HEK293T (cell line): ENCODE results near the gene KIAA1755.
A peak's percentile ranks its signal among the peaks of the same experiment; 100 is the strongest.

Experiments
- CTCF ChIA-PET: fragments of 350-600 bp; formaldehyde crosslinking; extraction: SDS; loops from one replicate; lab custom pipeline; 2021; ENCODE audit warnings: antibody characterized with exemption, inconsistent platforms; lab: Yijun Ruan, JAX
- POLR2A ChIA-PET: fragments of 350-600 bp; formaldehyde crosslinking; extraction: SDS; loops from one replicate; lab custom pipeline; 2020; ENCODE audit warnings: antibody characterized with exemption, inconsistent platforms; lab: Yijun Ruan, JAX
- DNase-seq: peaks from one replicate; pipeline ENCODE4 v3.0.0; 2012; ENCODE audit warnings: mixed read lengths; ENCODE audit errors: extremely low spot score
- ARNT ChIP-seq: fragments of 450-650 bp; IDR thresholded peaks from 2 replicates; pipeline ENCODE4 v1.6.1; 2017; ENCODE audit warnings: mild to moderate bottlenecking
- BHLHE40 ChIP-seq: fragments of 450-650 bp; IDR thresholded peaks from 2 replicates; pipeline ENCODE4 v1.6.1; 2016; ENCODE audit warnings: mild to moderate bottlenecking, moderate library complexity, borderline replicate concordance
- CTBP1 ChIP-seq: fragments of 450-650 bp; IDR thresholded peaks from 2 replicates; pipeline ENCODE4 v1.6.1; 2016; ENCODE audit warnings: borderline replicate concordance
- ELF4 ChIP-seq: fragments of 450-650 bp; IDR thresholded peaks from 2 replicates; pipeline ENCODE4 v1.6.1; 2017; ENCODE audit warnings: antibody characterized with exemption
- FOXA1 ChIP-seq: fragments of 450-650 bp; IDR thresholded peaks from 2 replicates; pipeline ENCODE4 v1.6.1; 2016; ENCODE audit warnings: mild to moderate bottlenecking
- FOXK2 ChIP-seq: fragments of 450-650 bp; IDR thresholded peaks from 2 replicates; pipeline ENCODE4 v1.6.1; 2016; ENCODE audit warnings: mild to moderate bottlenecking
- FOXM1 ChIP-seq: fragments of 450-650 bp; IDR thresholded peaks from 2 replicates; pipeline ENCODE4 v1.6.1; 2017; ENCODE audit warnings: mild to moderate bottlenecking, borderline replicate concordance
- HDGF ChIP-seq: fragments of 450-650 bp; IDR thresholded peaks from 2 replicates; pipeline ENCODE4 v1.6.1; 2017; ENCODE audit warnings: antibody characterized with exemption, borderline replicate concordance
- L3MBTL2 ChIP-seq: fragments of 450-650 bp; conservative IDR thresholded peaks from 2 replicates; pipeline ENCODE4 v1.6.1; 2016; ENCODE audit warnings: mild to moderate bottlenecking
- LEF1 ChIP-seq: fragments of 450-650 bp; IDR thresholded peaks from 2 replicates; pipeline ENCODE4 v1.6.1; 2017; ENCODE audit warnings: mild to moderate bottlenecking, borderline replicate concordance
- NFRKB ChIP-seq: fragments of 450-650 bp; IDR thresholded peaks from 2 replicates; pipeline ENCODE4 v1.6.1; 2016; ENCODE audit warnings: mild to moderate bottlenecking, moderate library complexity
- PKNOX1 ChIP-seq: fragments of 450-650 bp; IDR thresholded peaks from 2 replicates; pipeline ENCODE4 v1.6.1; 2016
- SP1 ChIP-seq: fragments of 450-650 bp; IDR thresholded peaks from 2 replicates; pipeline ENCODE4 v1.6.1; 2017
- SUZ12 ChIP-seq: fragments of 450-650 bp; IDR thresholded peaks from 2 replicates; pipeline ENCODE4 v1.6.1; 2016; ENCODE audit warnings: mild to moderate bottlenecking
- TARDBP ChIP-seq: fragments of 450-650 bp; IDR thresholded peaks from 2 replicates; pipeline ENCODE4 v1.6.1; 2016
- ZNF384 ChIP-seq: fragments of 450-650 bp; IDR thresholded peaks from 2 replicates; pipeline ENCODE4 v1.6.1; 2016

KIAA1755 gene

GRCh38 chr20:38167328-38167850 is 93.1 kb downstream of the KIAA1755 start:
- TF ChIP-seq ELF4 (no peak), ZNF384 (no peak), PKNOX1 (no peak), ARNT (no peak), TARDBP (no peak), FOXM1 (no peak), BHLHE40 (no peak), NFRKB (no peak), CTBP1 (no peak), FOXK2 (no peak), FOXA1 (no peak), HDGF (no peak), SUZ12 (no peak), L3MBTL2 (no peak), SP1 (no peak)
- POLR2A ChIA-PET = no interaction called here
- no peak for DNase-seq
- CTCF ChIA-PET = interaction anchor here (1.7 kb wide), 1 partner anchor 94 kb away, joined by 7 read pairs; no protein-coding TSS in a partner anchor

GRCh38 chr20:38166703-38167233 is 93.8 kb downstream of the KIAA1755 start:
- POLR2A ChIA-PET = no interaction called here
- TF ChIP-seq CTBP1 = no peak
- no peak for TF ChIP-seq BHLHE40
- TF ChIP-seq SUZ12 = no peak
- no peak for TF ChIP-seq FOXK2
- no peak for TF ChIP-seq HDGF
- no peak for TF ChIP-seq L3MBTL2
- TF ChIP-seq NFRKB = no peak
- TF ChIP-seq PKNOX1 = no peak
- TF ChIP-seq FOXM1 = no peak
- TF ChIP-seq ZNF384 = no peak
- no peak for TF ChIP-seq SP1
- TF ChIP-seq ARNT = no peak
- no peak for TF ChIP-seq FOXA1
- TF ChIP-seq ELF4 = no peak
- no peak for TF ChIP-seq TARDBP
- TF ChIP-seq LEF1 = no peak
- CTCF ChIA-PET = interaction anchor here (0.7 to 1.7 kb wide), 3 partner anchors 55 to 109 kb away, joined by 3 to 7 read pairs (median 4); no protein-coding TSS in a partner anchor
- DNase-seq = no peak

GRCh38 chr20:38165966-38166702 is 94.4 kb downstream of the KIAA1755 start:
- POLR2A ChIA-PET = no interaction called here
- TF ChIP-seq FOXA1 (no peak), HDGF (no peak), LEF1 (no peak), SUZ12 (no peak), ELF4 (no peak), PKNOX1 (no peak), TARDBP (no peak), NFRKB (no peak), L3MBTL2 (no peak), ZNF384 (no peak), FOXK2 (no peak), FOXM1 (no peak), SP1 (no peak), BHLHE40 (no peak), CTBP1 (no peak)

GRCh38 chr20:38165089-38165965 is 95.2 kb downstream of the KIAA1755 start, which contains the start of gene TGM2:
Gene TGM2 (minus strand): TSS chr20:38165270. CDS start chr20:38165198, 72 bp downstream.
- peak; percentile 84 for DNase-seq
- TF ChIP-seq HDGF = no peak
- TF ChIP-seq BHLHE40 = no peak
- no peak for TF ChIP-seq ELF4
- TF ChIP-seq FOXM1 = no peak
- TF ChIP-seq ZNF384 = no peak
- TF ChIP-seq FOXK2 = no peak
- TF ChIP-seq L3MBTL2 = no peak
- TF ChIP-seq TARDBP = no peak
- TF ChIP-seq SP1 = no peak
- no peak for TF ChIP-seq FOXA1
- POLR2A ChIA-PET = no interaction called here
- CTCF ChIA-PET = no interaction called here

More at GRCh38 chr20:38165966-38166702, 94.4 kb downstream of the KIAA1755 start:
- no peak for DNase-seq
- CTCF ChIA-PET = interaction anchor here (0.7 to 1.7 kb wide), 3 partner anchors 56 to 108 kb away, joined by 3 to 7 read pairs (median 4); no protein-coding TSS in a partner anchor

- TF ChIP-seq L3MBTL2 = no peak
- TF ChIP-seq NFRKB = no peak
- no peak for TF ChIP-seq TARDBP
- TF ChIP-seq CTBP1 = no peak
- TF ChIP-seq LEF1 = no peak
- TF ChIP-seq SP1 = no peak
- ChIA-PET CTCF (no interaction called here), POLR2A (no interaction called here)
- DNase-seq = no peak
Observed at GRCh38 chr20:38164624-38165088, 95.9 kb downstream of the KIAA1755 start.
